ENCODE data around the gene PRKAG2.

Gene PRKAG2

GRCh38 chr7:151688236-151688780, 188.6 kb downstream of the PRKAG2 start:
- Histone ChIP-seq H2AFZ (ENCODE audit: low read depth, low read length, severe bottlenecking) (no peak overlapping the region), H3K79me2 (ENCODE audit: insufficient read depth, low read length) (no peaks in the 10 kb centered on the region), H3K4me3 (ENCODE audit: insufficient read depth, low read length, poor library complexity, severe bottlenecking) (no peak overlapping the region), H3K27me3 (ENCODE audit: low read length) (no peaks in the 10 kb centered on the region), H3K9me3 (ENCODE audit: insufficient read depth, low read length) (no peaks in the 10 kb centered on the region), H3F3A (ENCODE audit: insufficient read depth) (no peaks in the 10 kb centered on the region), H3K27ac (ENCODE audit: low read depth, low read length) (no peak overlapping the region), H4K20me1 (ENCODE audit: low read depth, low read length) (no peaks in the 10 kb centered on the region), H3K9ac (ENCODE audit: low read length) (no peak overlapping the region), H3K4me2 (ENCODE audit: low read depth, low read length, poor library complexity, severe bottlenecking) (no peak overlapping the region), H3K36me3 (ENCODE audit: low read length) (no peaks in the 10 kb centered on the region), H3K9me2 (replicated peaks; ENCODE audit: insufficient read depth, low read length) (no peaks in the 10 kb centered on the region)
- no peak for TF ChIP-seq EZH2phosphoT487 (conservative IDR thresholded peaks at IDR 0.05; ENCODE audit: low read length)
- TF ChIP-seq CTCF (IDR thresholded peaks at IDR 0.05; ENCODE audit: insufficient read depth, low read length, poor library complexity, severe bottlenecking): no peak

- H3K4me2 ChIP-seq (ENCODE audit: low read depth, low read length, poor library complexity, severe bottlenecking): no peak overlapping the region
- no peak overlapping the region for H2AFZ ChIP-seq (ENCODE audit: low read depth, low read length, severe bottlenecking)
- no peak for TF ChIP-seq EZH2phosphoT487 (conservative IDR thresholded peaks at IDR 0.05; ENCODE audit: low read length)
- H4K20me1 ChIP-seq (ENCODE audit: low read depth, low read length): no peaks in the 10 kb centered on the region
- no peaks in the 10 kb centered on the region for H3K9me3 ChIP-seq (ENCODE audit: insufficient read depth, low read length)
- H3F3A ChIP-seq (ENCODE audit: insufficient read depth): no peaks in the 10 kb centered on the region
- H3K27ac ChIP-seq (ENCODE audit: low read depth, low read length): no peak overlapping the region
- no peaks in the 10 kb centered on the region for H3K27me3 ChIP-seq (ENCODE audit: low read length)
- no peaks in the 10 kb centered on the region for H3K9me2 ChIP-seq (replicated peaks; ENCODE audit: insufficient read depth, low read length)
- no peak overlapping the region for H3K4me3 ChIP-seq (ENCODE audit: insufficient read depth, low read length, poor library complexity, severe bottlenecking)
- no peaks in the 10 kb centered on the region for H3K79me2 ChIP-seq (ENCODE audit: insufficient read depth, low read length)
- no peak overlapping the region for H3K9ac ChIP-seq (ENCODE audit: low read length)
- H3K36me3 ChIP-seq (ENCODE audit: low read length): no peaks in the 10 kb centered on the region
These were observed 189.2 kb downstream of the PRKAG2 start for GRCh38 chr7:151687523-151688235.

- H3K27ac ChIP-seq (ENCODE audit: low read depth, low read length): no peak overlapping the region
- no peak overlapping the region for H3K9ac ChIP-seq (ENCODE audit: low read length)
- no peak overlapping the region for H2AFZ ChIP-seq (ENCODE audit: low read depth, low read length, severe bottlenecking)
- no peak overlapping the region for H3K4me3 ChIP-seq (ENCODE audit: insufficient read depth, low read length, poor library complexity, severe bottlenecking)
- TF ChIP-seq EZH2phosphoT487 (conservative IDR thresholded peaks at IDR 0.05; ENCODE audit: low read length) (no peak), CTCF (IDR thresholded peaks at IDR 0.05; ENCODE audit: insufficient read depth, low read length, poor library complexity, severe bottlenecking) (no peak)
- no peaks in the 10 kb centered on the region for H3K9me2 ChIP-seq (replicated peaks; ENCODE audit: insufficient read depth, low read length)
- no peaks in the 10 kb centered on the region for H3F3A ChIP-seq (ENCODE audit: insufficient read depth)
- H4K20me1 ChIP-seq (ENCODE audit: low read depth, low read length): no peaks in the 10 kb centered on the region
- H3K79me2 ChIP-seq (ENCODE audit: insufficient read depth, low read length): no peaks in the 10 kb centered on the region
- H3K27me3 ChIP-seq (ENCODE audit: low read length): no peaks in the 10 kb centered on the region
- no peak overlapping the region for H3K4me2 ChIP-seq (ENCODE audit: low read depth, low read length, poor library complexity, severe bottlenecking)
- no peaks in the 10 kb centered on the region for H3K9me3 ChIP-seq (ENCODE audit: insufficient read depth, low read length)
- H3K36me3 ChIP-seq (ENCODE audit: low read length): no peaks in the 10 kb centered on the region
These were observed 190.1 kb downstream of the PRKAG2 start for GRCh38 chr7:151686826-151687225.
